Panc1 (cell line): Measurements from ENCODE around the gene PRELID3B. TPM values are rescaled to one million over a fixed set of nuclear protein-coding genes. Genes with fewer than 3 reads are reported as not detected.

Experiments used
- ATAC-seq: fragments of 200-7000 bp; cut with Tn5 transposase; 2 replicates; pipeline ENCODE4 v1.9.1; 2020; ENCODE audit warnings: mild to moderate bottlenecking, moderate library complexity
- BruUV-seq: library from RNA; stranded (reverse); fragments of 400-500 nt; replicated peaks from 2 replicates; lab custom pipeline; 2021; lab: Mats Ljungman, UMichigan
- CTCF ChIA-PET: fragments of 300-600 bp; sonication (Branson Sonifier 250); formaldehyde crosslinking; loops from one replicate; lab custom pipeline; 2022; ENCODE audit warnings: antibody characterized with exemption; lab: Charles Lee
- POLR2A ChIA-PET: fragments of 300-600 bp; sonication (Branson Sonifier 250); formaldehyde crosslinking; loops from one replicate; lab custom pipeline; 2022; ENCODE audit warnings: antibody characterized with exemption; lab: Charles Lee
- DNase-seq: peaks from one replicate; pipeline ENCODE4 v3.0.0-alpha.2; 2010; ENCODE audit warnings: low read depth, low spot score
- H3K27ac ChIP-seq: 2 replicates; pipeline ENCODE4 v1.5.1; 2011; ENCODE audit warnings: mild to moderate bottlenecking, low read length, inconsistent platforms
- H3K27me3 ChIP-seq: fragments of 200-500 bp; sonication (Bioruptor generic); 2 replicates; pipeline ENCODE4 v1.6.0; 2014; ENCODE audit warnings: low read length, inconsistent platforms; ENCODE audit not compliant: control insufficient read depth, insufficient read depth
- H3K36me3 ChIP-seq: fragments of 200-500 bp; sonication (Bioruptor generic); 2 replicates; pipeline ENCODE4 v1.5.1; 2014; ENCODE audit warnings: inconsistent platforms, mild to moderate bottlenecking, low read length, moderate library complexity; ENCODE audit not compliant: control insufficient read depth, insufficient read depth
- H3K4me1 ChIP-seq: 2 replicates; pipeline ENCODE4 v1.5.1; 2011; ENCODE audit warnings: inconsistent platforms, mild to moderate bottlenecking, low read length, moderate library complexity; ENCODE audit not compliant: control insufficient read depth, insufficient read depth
- H3K4me3 ChIP-seq, 2 experiments: 2 replicates each; pipeline ENCODE4 v1.5.1; 2011 to 2012; ENCODE audit warnings: low read depth in 2 of 2, low read length in 2 of 2, mild to moderate bottlenecking in 2 of 2, inconsistent platforms in 1 of 2, moderate library complexity in 1 of 2
- H3K9me3 ChIP-seq: fragments of 200-500 bp; sonication (Bioruptor generic); 2 replicates; pipeline ENCODE4 v1.5.1; 2014; ENCODE audit warnings: low read depth, mild to moderate bottlenecking, inconsistent platforms, low read length, moderate library complexity; ENCODE audit not compliant: control insufficient read depth, insufficient read depth
- POLR2AphosphoS5 ChIP-seq: IDR thresholded peaks from 2 replicates; pipeline ENCODE4 v1.6.1; 2012; ENCODE audit warnings: mild to moderate bottlenecking, low read depth, low read length, moderate library complexity
- SIN3A ChIP-seq: IDR thresholded peaks from 2 replicates; pipeline ENCODE4 v1.6.1; 2012; ENCODE audit warnings: low read depth, mild to moderate bottlenecking, low read length, moderate library complexity, borderline replicate concordance; ENCODE audit not compliant: insufficient read depth
- TCF7L2 ChIP-seq: IDR thresholded peaks from 2 replicates; pipeline ENCODE4 v1.6.1; 2011; ENCODE audit warnings: mild to moderate bottlenecking, low read depth, low read length, inconsistent platforms
- in situ Hi-C: cut with HindIII; loops from 2 replicates; pipeline ENCODE4 v1.10.0; 2016; ENCODE audit warnings: low sequenced_read_pairs, low pct_unique_long_range_greater_than_20kb
- intact Hi-C: fragments of 100-400 bp; cut with micrococcal nuclease; formaldehyde crosslinking; loops from one replicate; pipeline ENCODE4 v1.10.0; 2022; ENCODE audit not compliant: unreplicated experiment
- total RNA-seq: library from RNA; stranded (reverse); gene quantifications from one replicate; pipeline ENCODE4 v1.2.1, GENCODE V29; 2021; ENCODE audit not compliant: unreplicated experiment
- TF ChIP-seq, protein P1 (sequence below), 2 experiments: IDR thresholded peaks; 2 replicates each; pipeline ENCODE4 v1.6.1; 2011 to 2012; ENCODE audit warnings: low read depth in 2 of 2, control low read depth in 1 of 2, low read length in 1 of 2, mild to moderate bottlenecking in 1 of 2, moderate library complexity in 1 of 2; ENCODE audit not compliant: insufficient read depth in 1 of 2
- TF ChIP-seq, protein P2 (sequence below): fragments of 450-650 bp; IDR thresholded peaks from 2 replicates; pipeline ENCODE4 v1.5.1; 2017; ENCODE audit warnings: mild to moderate bottlenecking

PRELID3B gene
- total RNA-seq, 1 experiment from 2014 or later, result 131 TPM

GRCh38 chr20:59026904-59027740 lies 15.5 kb downstream of the PRELID3B start:
- in situ Hi-C loops, result no loop called here
- ChIA-PET POLR2A (interaction anchor here (0.7 kb wide), 1 partner anchor 9 kb away, joined by 3 read pairs; no protein-coding TSS in a partner anchor), CTCF (no interaction called here)
- H3K27me3 ChIP-seq, result no peaks in the 10 kb centered on the region
- DNase-seq (no peak), ATAC-seq (no peak)
- intact Hi-C loops, result no loop called here
- peaks cover 27% of the 10 kb centered on the region for H3K4me1 ChIP-seq
- H3K27ac ChIP-seq, result no peak overlapping the region
- no peak overlapping the region for H3K4me3 ChIP-seq
- TF ChIP-seq POLR2AphosphoS5 (no peak), SIN3A (no peak), TCF7L2 (no peak)
- TF ChIP-seq, protein P1, sequence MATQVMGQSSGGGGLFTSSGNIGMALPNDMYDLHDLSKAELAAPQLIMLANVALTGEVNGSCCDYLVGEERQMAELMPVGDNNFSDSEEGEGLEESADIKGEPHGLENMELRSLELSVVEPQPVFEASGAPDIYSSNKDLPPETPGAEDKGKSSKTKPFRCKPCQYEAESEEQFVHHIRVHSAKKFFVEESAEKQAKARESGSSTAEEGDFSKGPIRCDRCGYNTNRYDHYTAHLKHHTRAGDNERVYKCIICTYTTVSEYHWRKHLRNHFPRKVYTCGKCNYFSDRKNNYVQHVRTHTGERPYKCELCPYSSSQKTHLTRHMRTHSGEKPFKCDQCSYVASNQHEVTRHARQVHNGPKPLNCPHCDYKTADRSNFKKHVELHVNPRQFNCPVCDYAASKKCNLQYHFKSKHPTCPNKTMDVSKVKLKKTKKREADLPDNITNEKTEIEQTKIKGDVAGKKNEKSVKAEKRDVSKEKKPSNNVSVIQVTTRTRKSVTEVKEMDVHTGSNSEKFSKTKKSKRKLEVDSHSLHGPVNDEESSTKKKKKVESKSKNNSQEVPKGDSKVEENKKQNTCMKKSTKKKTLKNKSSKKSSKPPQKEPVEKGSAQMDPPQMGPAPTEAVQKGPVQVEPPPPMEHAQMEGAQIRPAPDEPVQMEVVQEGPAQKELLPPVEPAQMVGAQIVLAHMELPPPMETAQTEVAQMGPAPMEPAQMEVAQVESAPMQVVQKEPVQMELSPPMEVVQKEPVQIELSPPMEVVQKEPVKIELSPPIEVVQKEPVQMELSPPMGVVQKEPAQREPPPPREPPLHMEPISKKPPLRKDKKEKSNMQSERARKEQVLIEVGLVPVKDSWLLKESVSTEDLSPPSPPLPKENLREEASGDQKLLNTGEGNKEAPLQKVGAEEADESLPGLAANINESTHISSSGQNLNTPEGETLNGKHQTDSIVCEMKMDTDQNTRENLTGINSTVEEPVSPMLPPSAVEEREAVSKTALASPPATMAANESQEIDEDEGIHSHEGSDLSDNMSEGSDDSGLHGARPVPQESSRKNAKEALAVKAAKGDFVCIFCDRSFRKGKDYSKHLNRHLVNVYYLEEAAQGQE (IDR thresholded peaks at IDR 0.05; ENCODE audit: insufficient read depth in 1 of 2, low read depth in 2 of 2, low read length in 1 of 2), result no peak
- TF ChIP-seq, protein P2, sequence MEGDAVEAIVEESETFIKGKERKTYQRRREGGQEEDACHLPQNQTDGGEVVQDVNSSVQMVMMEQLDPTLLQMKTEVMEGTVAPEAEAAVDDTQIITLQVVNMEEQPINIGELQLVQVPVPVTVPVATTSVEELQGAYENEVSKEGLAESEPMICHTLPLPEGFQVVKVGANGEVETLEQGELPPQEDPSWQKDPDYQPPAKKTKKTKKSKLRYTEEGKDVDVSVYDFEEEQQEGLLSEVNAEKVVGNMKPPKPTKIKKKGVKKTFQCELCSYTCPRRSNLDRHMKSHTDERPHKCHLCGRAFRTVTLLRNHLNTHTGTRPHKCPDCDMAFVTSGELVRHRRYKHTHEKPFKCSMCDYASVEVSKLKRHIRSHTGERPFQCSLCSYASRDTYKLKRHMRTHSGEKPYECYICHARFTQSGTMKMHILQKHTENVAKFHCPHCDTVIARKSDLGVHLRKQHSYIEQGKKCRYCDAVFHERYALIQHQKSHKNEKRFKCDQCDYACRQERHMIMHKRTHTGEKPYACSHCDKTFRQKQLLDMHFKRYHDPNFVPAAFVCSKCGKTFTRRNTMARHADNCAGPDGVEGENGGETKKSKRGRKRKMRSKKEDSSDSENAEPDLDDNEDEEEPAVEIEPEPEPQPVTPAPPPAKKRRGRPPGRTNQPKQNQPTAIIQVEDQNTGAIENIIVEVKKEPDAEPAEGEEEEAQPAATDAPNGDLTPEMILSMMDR, result no peak
- peaks cover 58% of the 10 kb centered on the region for H3K36me3 ChIP-seq
- no peaks in the 10 kb centered on the region for H3K9me3 ChIP-seq
- no TSS peak for BruUV-seq

DNA sequence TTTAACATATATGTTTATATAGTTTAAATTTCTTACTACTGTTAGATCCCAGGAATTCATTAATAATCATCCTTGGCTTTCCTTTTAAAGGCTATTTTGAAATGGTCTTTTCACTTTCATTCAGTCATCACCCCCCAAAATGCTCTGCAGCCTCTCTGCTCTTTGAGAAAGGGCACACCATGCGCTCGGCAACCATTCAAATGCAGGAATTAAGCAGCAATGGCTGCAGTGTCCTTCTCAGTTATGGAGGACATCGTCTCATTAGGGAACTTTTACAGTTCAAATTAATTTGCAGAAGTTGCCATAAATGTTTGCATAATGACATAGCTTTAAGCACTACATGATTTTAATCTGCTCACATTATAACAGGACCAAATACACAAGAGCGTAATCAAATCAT lies 17.1 kb downstream of the PRELID3B start:
- H3K4me3 ChIP-seq, result no peak overlapping the region
- no peaks in the 10 kb centered on the region for H3K27me3 ChIP-seq
- H3K36me3 ChIP-seq, result peaks cover 52% of the 10 kb centered on the region
- BruUV-seq, result no TSS peak
- no peaks in the 10 kb centered on the region for H3K9me3 ChIP-seq
- peaks cover 21% of the 10 kb centered on the region for H3K4me1 ChIP-seq
- DNase-seq, result no peak
- H3K27ac ChIP-seq, result no peak overlapping the region
- TF ChIP-seq POLR2AphosphoS5, result no peak
- TF ChIP-seq SIN3A, result no peak
- TF ChIP-seq, protein P1 (IDR thresholded peaks at IDR 0.05; ENCODE audit: insufficient read depth in 1 of 2, low read depth in 2 of 2, low read length in 1 of 2), result no peak
- TF ChIP-seq, protein P2, result no peak
- no peak for TF ChIP-seq TCF7L2
- no peak for ATAC-seq
- CTCF ChIA-PET, result no interaction called here
- intact Hi-C loops (no loop called here), in situ Hi-C loops (no loop called here)
- POLR2A ChIA-PET, result interaction anchor here (0.6 kb wide), 1 partner anchor 70 kb away, joined by 6 read pairs; no protein-coding TSS in a partner anchor
